ENCODE results near the gene MRPL38. TPM values are rescaled to one million over a fixed set of nuclear protein-coding genes. Genes with fewer than 3 reads are reported as not detected.
A peak's percentile ranks its signal among the peaks of the same experiment; 100 is the strongest.

MRPL38 gene
- total RNA-seq, 4 donors from 2014 or later, result 40.6 to 117 (median 48.5) TPM

DNA sequence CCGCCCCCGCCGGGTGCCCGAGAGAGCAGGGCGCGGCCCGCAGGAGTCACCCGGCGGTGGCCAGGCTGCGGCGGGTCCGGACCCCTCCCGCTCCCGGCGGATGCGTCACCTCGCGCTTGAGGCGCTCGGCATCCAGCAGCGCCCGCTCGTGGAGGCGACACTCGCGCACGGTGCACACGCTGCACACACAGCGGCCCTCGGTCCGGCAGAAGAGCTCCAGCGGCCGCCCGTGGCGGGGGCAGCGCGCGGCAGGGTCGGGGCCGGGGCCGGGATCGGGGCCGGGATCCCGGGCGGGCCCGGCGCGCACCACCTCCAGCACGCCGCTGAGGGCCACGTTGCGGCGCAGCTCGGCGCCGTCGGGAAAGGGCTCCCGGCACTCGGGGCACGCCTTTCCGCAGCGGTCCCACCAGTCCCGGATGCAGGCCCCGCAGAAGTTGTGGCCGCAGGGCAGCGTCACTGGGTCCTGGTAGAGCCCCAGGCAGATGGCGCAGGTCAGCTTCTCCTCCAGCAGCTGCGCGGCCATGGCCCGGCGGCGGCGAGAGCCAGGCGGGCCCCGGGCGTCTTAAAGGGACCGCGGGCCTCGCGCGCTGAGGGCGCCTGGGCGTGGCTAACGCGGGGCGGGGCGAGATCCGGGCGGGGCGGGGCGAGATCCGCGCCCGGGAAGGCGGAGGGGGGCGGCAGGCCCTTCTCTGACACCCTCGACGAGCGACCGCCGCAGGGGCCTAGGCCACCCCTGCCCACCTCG is 8.1 kb downstream of the MRPL38 start, which contains the start of gene TRIM65:
TRIM65 (minus strand) TSS at position 537 of the 745 bp plus-strand sequence; CDS start at position 523, 14 bp downstream.
- peaks cover 21 to 26% (median 24%) of the 10 kb centered on the region in 4 donors for H3K4me1 ChIP-seq
- no peaks in the 10 kb centered on the region for H3K27me3 ChIP-seq
- in situ Hi-C loops (cut with MboI; ENCODE audit: low pct_ligation_motif_present in 1 of 4, low pct_unique_long_range_greater_than_20kb in 1 of 4, low sequenced_read_pairs in 3 of 4), result loop anchor here in 1 of 4 donors (25.0 kb wide), 1 partner anchor 134 kb away; the partner anchor contains the start of gene GALK1
- peak within 1 kb of the TSS; percentile 90 to 98 (median 97) for H3K27ac ChIP-seq
- H3K4me3 ChIP-seq, result peak within 1 kb of the TSS; percentile 70 to 96 (median 84)
- TF ChIP-seq POLR2A (IDR thresholded peaks at IDR 0.05) (peak; percentile 76), EP300 (IDR thresholded peaks at IDR 0.05; ENCODE audit: low read depth) (no peak), POLR2AphosphoS5 (IDR thresholded peaks at IDR 0.05) (peak; percentile 71 to 85 (median 80))
- TF ChIP-seq, protein P1, sequence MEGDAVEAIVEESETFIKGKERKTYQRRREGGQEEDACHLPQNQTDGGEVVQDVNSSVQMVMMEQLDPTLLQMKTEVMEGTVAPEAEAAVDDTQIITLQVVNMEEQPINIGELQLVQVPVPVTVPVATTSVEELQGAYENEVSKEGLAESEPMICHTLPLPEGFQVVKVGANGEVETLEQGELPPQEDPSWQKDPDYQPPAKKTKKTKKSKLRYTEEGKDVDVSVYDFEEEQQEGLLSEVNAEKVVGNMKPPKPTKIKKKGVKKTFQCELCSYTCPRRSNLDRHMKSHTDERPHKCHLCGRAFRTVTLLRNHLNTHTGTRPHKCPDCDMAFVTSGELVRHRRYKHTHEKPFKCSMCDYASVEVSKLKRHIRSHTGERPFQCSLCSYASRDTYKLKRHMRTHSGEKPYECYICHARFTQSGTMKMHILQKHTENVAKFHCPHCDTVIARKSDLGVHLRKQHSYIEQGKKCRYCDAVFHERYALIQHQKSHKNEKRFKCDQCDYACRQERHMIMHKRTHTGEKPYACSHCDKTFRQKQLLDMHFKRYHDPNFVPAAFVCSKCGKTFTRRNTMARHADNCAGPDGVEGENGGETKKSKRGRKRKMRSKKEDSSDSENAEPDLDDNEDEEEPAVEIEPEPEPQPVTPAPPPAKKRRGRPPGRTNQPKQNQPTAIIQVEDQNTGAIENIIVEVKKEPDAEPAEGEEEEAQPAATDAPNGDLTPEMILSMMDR (IDR thresholded peaks at IDR 0.05), result peak in 3 of 5 experiments; percentile 5 to 33 (median 29)
- 2% methylated on average over 35 of the region's 102 CpGs; no CpG with 5 or more reads in 1 of the 2 donors for WGBS, 2 donors (ENCODE audit: low coverage in 1 of 2)
- no peaks in the 10 kb centered on the region for H3K9me3 ChIP-seq
- intact Hi-C loops (cut with DNase I; ENCODE audit: low total_unique reads), result no loop called here
- H3K36me3 ChIP-seq, result peaks cover 0 to 16% (median 2%) of the 10 kb centered on the region in 4 donors
- peak; percentile 88 for DNase-seq

DNA sequence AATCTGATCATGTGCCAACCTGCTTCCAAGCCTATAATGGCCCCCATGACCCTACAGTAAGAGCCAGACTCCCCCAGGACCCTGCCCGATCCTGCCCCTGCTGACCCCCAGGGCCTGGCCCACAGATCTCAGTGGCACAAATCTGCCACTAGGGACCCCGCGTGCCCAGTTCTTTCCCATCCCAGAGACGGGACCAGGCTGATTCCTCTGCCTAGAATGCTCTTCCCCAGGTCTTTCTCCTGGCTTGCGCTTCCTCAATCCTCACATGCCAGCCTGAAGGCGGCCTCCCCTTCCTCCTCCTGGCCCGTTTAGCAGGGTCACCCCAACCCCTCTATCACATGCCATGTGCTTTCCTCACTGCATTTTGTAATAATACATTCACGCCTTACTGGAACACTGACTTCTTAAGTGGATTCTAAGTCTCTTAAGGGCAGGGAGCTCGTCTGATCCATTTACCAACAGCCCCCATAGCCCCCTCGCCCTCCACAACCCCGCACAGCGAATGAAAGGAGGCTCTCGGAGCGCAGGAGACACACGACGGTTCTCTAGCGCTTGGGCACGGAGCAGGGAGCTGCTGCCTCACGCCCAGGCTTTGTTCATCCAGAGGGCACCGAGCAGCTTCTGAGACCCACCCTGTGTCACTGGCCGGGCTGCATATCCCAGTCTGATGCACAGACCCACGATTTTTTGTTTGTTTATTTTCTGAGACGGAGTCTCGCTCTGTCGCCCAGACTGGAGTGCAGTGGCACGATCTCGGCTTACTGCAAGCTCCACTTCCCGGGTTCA is 9.1 kb downstream of the MRPL38 start:
- intact Hi-C loops (cut with DNase I; ENCODE audit: low total_unique reads) (no loop called here), in situ Hi-C loops (cut with MboI; ENCODE audit: low pct_ligation_motif_present in 1 of 4, low pct_unique_long_range_greater_than_20kb in 1 of 4, low sequenced_read_pairs in 3 of 4) (loop anchor here in 1 of 4 donors (25.0 kb wide), 1 partner anchor 133 kb away; the partner anchor contains the start of gene GALK1)
- 15 to 33% methylated on average over 8 to 28 of the region's 28 CpGs for WGBS, 2 donors (ENCODE audit: low coverage in 1 of 2)
- H3K4me3 ChIP-seq, result peak overlapping the region; percentile 70 to 96 (median 84)
- H3K27ac ChIP-seq, result peak overlapping the region; percentile 90 to 98 (median 97)
- TF ChIP-seq POLR2AphosphoS5 (IDR thresholded peaks at IDR 0.05), result peak in 1 of 3 donors; percentile 6
- TF ChIP-seq, protein P1 (IDR thresholded peaks at IDR 0.05), result peak in 4 of 5 experiments; percentile 14 to 38 (median 27)
- TF ChIP-seq EP300 (IDR thresholded peaks at IDR 0.05; ENCODE audit: low read depth), result no peak
- no peak for TF ChIP-seq POLR2A (IDR thresholded peaks at IDR 0.05)
- H3K36me3 ChIP-seq, result peaks cover 0 to 8% (median 0%) of the 10 kb centered on the region in 4 donors
- DNase-seq, result peak; percentile 31
- no peaks in the 10 kb centered on the region for H3K9me3 ChIP-seq
- peaks cover 21 to 26% (median 24%) of the 10 kb centered on the region in 4 donors for H3K4me1 ChIP-seq
- H3K27me3 ChIP-seq, result no peaks in the 10 kb centered on the region

DNA sequence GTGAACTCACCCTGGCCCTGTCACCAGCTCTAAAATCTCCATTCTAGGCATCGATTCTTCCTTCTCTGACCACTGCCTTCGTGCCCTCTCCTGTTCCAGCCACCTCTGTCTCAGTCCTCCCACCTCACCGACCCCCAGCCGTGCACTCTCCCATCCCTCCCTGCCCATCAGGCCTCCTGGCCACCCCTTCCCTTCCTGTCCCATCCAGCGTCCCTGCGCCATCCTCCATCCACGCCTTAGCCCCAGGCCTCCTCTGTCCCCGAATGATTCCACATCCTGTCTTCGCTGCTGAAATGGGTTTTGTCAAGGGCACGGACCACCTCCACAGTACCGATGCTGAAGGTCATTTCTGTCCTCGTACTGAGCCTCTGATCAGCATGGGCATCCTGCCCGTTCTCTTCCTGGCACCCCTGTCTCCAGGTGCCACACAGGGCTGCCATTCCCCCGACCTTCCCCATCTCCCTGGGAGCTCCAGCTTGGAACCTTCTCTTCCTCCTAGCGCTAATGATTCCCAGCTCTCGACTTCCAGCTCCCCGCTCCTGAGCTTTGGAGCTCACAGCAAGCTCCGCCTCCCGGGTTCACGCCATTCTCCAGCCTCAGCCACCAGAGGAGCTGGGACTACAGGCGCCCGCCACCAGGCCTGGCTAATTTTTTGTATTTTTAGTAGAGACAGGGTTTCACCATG is 10.5 kb downstream of the MRPL38 start:
- H3K9me3 ChIP-seq, result no peaks in the 10 kb centered on the region
- H3K4me3 ChIP-seq, result no peak overlapping the region
- H3K36me3 ChIP-seq, result peaks cover 0 to 7% (median 0%) of the 10 kb centered on the region in 4 donors
- intact Hi-C loops (cut with DNase I; ENCODE audit: low total_unique reads) (no loop called here), in situ Hi-C loops (cut with MboI; ENCODE audit: low pct_ligation_motif_present in 1 of 4, low pct_unique_long_range_greater_than_20kb in 1 of 4, low sequenced_read_pairs in 3 of 4) (loop anchor here in 1 of 4 donors (25.0 kb wide), 1 partner anchor 132 kb away; the partner anchor contains the start of gene GALK1)
- 81 to 85% methylated on average over 8 to 22 of the region's 22 CpGs for WGBS, 2 donors (ENCODE audit: low coverage in 1 of 2)
- no peaks in the 10 kb centered on the region for H3K27me3 ChIP-seq
- no peak for DNase-seq
- TF ChIP-seq POLR2AphosphoS5 (IDR thresholded peaks at IDR 0.05) (no peak), EP300 (IDR thresholded peaks at IDR 0.05; ENCODE audit: low read depth) (no peak)
- peaks cover 21 to 26% (median 24%) of the 10 kb centered on the region in 4 donors for H3K4me1 ChIP-seq
- peak overlapping the region in 3 of 4 donors; percentile 8 to 98 (median 15) for H3K27ac ChIP-seq

DNA sequence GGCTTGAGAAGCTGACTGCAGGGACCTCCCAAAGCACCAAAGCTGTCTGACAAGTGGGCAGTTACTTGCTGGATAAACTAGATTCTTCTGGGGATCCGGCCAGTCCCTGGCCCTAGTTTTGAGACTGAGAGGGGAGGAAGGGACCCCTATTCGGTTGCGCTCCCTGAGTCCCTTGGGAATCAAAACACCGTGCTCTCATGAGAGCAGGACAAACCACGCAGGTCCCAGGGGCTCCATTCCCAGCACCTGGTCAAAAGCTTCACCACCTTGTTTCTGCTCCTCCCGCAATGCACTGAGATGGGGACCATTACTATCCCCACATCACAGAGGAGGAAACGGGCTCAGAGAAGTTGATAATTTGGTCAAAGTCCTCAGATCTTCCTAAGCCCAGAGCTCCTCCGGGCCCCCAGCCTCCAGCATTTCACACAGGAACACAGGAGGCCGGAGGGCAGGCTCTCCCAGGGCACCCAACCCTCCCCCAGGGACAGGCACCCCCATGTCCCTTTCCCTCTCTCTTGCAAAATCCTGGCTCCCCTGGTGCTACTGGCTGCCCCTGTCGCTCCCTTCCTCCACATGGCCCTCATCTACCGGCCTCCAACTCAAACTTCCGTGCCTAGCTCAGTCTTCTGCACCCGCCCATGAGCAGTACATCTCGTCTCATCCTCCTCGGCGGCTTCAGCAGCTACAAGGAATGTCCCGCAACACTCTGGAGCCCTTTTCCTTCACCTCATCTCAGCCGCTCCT is 11.2 kb downstream of the MRPL38 start:
- 89 to 91% methylated on average over 10 to 18 of the region's 18 CpGs for WGBS, 2 donors (ENCODE audit: low coverage in 1 of 2)
- H3K4me1 ChIP-seq, result peaks cover 21 to 26% (median 24%) of the 10 kb centered on the region in 4 donors
- H3K4me3 ChIP-seq, result no peak overlapping the region
- no peaks in the 10 kb centered on the region for H3K36me3 ChIP-seq
- peak overlapping the region in 1 of 4 donors; percentile 98 for H3K27ac ChIP-seq
- no peaks in the 10 kb centered on the region for H3K9me3 ChIP-seq
- no peak for DNase-seq
- H3K27me3 ChIP-seq, result no peaks in the 10 kb centered on the region
- in situ Hi-C loops (cut with MboI; ENCODE audit: low pct_ligation_motif_present in 1 of 4, low pct_unique_long_range_greater_than_20kb in 1 of 4, low sequenced_read_pairs in 3 of 4) (loop anchor here in 1 of 4 donors (25.0 kb wide), 1 partner anchor 131 kb away; the partner anchor contains the start of gene GALK1), intact Hi-C loops (cut with DNase I; ENCODE audit: low total_unique reads) (no loop called here)
- TF ChIP-seq POLR2A (IDR thresholded peaks at IDR 0.05), result no peak
